NK-92 (cell line): ENCODE results near the gene ING2.

Experiments
- DNase-seq: peaks from one replicate; lab custom pipeline; 2025; ENCODE audit not compliant: unreplicated experiment; lab: John Stamatoyannopoulos, UW

Gene ING2

DNA sequence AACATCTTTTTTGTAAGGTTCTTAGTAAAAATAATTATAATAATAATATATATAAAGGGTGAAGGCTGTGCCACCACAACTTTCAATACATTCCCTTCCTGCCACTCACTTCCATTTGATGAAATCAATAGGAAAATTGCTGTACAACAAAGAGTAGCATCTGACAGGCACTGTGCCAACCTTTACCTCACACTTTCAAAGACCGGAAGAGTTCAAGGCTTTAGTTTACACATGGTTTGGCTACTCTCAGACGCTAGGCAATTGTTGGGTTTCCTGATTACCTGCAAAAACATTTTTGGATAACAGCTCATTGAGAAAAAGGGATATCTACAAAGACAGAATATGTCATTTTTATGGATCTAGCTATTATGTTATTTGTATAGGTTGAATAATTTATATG is 5.5 kb upstream of the ING2 start:
- no peak for DNase-seq

DNA sequence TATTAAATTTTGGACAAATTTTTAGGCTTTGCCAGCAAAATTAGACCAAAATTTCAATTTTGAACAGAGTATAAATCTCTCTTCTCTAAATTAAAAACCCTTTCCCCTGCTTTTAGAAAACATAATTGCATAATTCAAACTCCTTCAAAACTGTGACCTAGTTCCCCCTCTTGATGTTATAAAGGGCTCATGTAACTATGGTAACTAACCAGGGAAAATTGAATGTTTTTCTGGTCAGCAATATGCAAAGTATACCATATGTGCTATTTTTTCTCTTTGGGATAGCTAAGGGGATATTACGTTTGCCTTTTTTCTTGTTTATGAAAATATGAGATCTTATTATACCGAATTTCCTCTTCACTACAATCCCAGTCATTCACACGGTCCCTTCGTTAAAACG is 5.1 kb upstream of the ING2 start:
- DNase-seq: no peak

DNA sequence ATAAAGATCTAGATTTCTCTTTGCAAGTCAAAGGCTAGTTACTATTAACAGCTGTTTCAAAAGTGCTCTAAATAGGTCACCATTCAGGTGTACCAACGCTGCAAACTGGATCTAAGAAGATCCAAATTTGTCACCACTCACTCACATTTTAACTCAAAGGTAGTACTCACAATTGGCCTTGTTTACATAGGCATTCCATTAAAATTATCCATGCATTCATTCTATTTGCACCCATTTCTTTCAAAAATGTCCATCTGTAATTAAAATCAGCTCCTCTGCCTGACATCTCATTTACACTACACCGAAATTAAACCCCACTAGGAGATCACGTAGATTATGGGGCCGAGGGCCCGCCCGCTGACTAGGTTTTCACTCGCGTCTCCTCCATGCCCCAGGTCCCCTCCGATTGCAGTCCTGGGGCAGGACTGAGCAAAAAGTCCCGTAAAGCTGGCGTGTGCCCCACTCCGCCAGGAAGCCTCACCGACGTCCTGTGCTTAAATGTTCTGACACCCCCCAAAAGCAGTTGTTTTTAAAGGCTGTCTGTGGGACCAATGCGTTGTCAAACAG is 1.3 kb upstream of the ING2 start:
- DNase-seq: no peak

DNA sequence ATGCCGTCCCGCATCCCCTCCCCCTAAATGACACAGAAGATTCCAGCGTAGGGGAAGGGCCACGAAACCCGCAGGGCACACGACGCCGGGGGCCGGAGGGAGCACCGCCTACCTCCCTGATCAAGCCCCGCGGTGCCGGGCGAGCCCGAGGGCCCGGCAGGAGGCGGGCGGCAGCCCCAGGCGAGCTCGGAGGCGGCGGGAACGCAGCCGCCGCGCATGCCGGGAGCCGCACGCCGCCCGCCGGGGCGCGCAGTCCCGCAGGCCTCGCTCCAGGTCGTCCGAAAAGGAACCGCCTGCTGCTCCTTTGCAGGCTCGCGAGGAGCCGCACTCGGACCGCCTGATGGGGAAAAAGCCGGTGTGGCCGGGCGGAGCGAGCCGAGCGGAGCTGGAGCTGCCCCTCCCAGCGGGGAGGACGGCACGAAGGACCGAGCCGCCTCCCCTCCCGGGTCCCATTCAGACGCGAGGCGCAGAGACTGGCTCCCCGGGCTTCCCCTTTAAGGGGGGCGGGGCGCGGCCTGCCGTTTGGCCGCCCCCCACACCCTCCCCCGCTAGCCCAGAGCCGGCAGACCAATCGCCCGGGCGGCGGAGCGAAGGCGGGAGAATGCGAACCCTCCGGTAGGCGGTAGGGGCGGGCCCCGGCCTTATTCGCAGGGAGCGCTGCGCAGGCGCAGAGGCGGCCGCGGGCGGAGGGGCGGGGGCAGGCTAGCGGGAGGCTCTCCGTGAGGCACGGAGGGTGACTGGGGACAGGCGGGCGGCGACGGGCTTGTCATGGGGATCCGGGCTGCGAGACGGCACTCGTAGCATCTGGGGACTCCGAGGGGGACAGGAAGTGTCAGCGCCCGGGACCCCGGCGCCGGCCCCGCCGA is 561 bp upstream of the ING2 start:
- DNase-seq: peak; percentile 73

DNA sequence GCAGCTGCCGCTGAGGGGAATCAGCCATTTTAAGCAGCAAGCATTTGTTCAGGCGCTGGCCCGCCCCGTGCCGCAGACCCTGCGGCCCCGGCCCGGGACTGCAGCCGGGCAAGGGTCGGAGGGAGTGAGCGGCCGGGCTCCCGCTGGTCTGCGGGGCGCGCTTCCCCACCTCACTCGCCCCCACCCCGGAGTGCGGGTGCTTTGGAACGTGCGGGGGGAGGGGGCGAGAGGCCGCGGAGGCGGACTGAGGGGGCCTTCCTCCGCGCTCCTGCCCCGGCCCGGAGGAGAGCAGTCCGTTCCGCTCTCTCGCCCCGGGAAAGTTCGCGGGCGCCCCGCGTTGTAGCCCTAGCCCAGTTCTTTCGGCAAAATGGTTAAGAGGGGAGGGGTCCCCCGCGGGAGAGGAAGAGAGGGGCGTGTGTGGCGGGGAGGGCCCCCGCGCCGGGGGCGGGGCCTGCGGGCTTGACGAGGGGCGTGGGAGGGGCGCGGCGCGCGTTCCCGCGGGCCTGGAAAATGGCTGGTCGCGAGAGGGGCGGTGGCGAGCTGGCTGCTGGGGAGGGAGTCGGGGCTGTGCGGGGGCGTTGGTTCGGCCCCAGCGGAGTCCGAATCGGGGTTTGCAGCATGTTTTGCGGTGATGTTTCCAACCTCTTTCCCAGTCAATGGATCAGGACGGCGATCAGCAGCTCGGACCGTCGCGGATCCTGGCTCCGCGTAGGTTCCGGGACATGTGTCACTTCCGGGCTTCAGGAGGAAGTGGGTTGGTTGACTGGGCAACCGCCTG is 942 bp downstream of the ING2 start:
- peak; percentile 11 for DNase-seq

DNA sequence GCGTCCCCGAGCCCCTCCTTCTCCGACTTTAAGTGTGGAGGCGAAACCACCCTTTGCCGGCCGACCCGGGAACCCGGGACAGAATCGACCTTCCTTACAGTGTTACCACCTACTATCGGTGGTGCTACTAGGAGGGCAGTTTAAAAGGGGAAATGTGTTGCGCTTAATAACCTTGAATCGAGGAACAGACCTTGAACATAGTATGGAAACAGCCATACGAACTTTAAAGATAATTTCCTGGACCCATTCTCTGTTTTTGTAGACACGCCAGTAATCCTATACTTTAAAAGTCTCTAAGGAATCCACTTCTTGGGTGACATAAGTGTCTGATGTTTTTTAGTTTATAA is 1.5 kb downstream of the ING2 start:
- no peak for DNase-seq

DNA sequence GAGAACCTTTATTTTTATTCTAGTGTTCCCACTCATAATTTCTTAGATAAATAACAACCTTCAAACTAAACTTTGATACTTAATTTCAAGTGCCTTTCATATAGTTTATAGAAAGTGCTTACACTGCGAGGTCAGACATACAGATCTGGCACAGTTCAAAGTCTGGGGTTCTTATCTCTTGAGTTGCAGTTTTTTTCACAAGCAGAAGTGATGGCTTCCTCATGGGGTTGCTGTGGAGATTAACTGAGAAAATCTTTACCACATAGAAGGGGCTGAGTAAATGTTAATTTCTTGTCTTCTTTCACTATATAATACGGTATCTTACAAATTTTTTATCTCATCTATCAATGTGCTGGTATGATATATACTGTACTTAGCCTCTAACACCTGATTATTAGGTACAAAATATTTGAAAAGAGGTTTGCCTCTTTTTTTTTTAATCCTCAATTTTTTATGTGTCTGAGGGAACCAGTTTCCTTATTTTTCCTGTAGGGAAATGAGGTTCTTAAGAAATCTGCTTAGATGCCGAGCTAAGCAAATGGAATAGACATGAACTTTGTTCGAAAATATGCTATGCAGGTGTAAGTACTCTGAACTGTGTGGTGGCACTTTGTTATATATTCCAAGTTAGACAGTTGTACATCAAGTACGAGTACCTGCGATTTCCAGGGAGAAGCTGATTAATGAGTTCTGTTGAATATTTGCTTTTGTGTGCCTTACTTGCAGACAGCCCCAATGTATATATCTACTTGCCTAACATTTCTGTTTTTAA is 3.3 kb downstream of the ING2 start:
- DNase-seq: no peak

DNA sequence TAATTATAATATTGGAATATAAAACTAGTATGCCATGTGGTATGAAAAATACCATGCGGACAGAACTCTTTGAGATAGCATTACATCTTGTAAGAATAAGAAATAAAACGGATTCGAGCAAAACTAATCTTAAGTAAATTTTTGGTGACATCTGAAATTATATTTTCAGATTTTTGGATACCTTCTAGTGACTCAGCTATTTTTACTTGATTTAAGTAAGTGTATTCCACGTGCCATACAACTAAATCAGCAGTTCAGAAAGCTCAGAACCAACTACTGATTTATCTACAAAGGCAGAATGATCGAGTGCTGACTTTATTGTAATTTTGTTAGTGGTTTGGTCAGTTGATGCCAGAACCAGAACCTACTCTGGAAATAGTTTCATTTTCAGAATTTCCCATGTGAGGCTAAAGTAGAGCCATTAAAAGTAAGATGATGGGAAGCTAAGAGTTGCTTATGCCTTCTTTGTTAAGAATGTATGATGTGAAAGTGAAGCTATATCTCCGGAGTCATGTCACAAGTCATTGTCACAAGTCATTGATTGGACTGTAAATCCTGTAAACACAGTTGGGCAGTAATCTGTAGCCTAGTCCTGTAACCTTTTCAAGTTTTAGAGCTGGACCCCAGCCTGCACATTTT is 4.0 kb downstream of the ING2 start:
- DNase-seq: no peak

DNA sequence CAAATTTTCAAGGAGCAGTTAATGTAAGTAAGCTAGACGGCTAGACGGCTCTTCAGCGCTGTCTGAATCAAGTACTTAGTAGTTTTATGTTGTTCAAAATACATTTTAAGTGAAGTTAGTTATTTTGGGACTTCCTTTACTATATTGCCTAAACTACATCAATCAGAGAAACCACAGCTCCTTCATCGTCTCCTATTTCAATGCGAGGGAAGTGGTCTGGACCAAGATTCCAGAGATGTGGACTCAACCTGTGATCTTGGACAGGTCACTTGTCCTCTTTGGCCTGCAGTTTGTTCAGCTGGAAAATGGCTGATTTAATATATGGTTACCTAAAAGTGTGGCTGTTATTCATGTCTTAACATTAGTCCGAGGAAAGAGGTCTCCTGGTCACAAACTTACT is 10.6 kb downstream of the ING2 start:
- DNase-seq: no peak

DNA sequence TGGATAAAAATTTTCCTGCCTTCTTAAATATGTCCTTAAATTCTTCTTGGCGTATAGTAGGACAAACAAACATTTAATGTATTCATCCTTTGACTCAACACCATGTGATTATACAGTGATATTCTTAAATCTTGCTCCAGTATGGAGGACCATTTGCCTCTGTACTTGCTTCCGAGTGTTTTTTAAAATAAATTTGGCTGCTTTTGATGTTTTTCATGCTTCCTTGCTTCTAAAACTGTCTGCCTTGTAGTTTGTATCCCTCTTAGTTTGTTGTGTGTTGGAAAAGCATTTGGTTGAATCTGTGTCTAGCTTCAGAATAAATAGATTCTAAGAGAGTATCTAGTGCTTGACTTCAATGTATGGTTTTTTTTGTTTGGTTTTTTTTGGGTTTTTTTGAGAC is 12.3 kb downstream of the ING2 start:
- no peak for DNase-seq

DNA sequence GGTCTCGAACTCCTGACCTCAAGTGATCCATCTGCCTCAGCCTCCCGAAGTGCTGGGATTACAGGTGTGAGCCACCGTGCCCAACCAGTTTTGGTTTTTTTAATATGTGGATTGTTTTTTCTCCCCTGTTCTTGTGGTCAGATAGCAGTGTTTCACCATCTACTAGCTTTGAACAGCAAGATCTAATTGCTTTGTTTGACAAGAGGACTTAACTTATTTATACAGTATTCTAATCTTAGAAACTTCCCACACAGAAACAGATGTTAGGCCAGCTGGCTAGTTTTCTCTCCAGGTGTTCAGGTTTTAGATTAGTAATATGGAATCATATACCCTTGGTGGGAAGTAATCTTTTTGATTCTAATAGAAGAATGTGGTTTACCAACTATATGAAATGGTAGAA is 12.9 kb downstream of the ING2 start:
- DNase-seq: no peak

DNA sequence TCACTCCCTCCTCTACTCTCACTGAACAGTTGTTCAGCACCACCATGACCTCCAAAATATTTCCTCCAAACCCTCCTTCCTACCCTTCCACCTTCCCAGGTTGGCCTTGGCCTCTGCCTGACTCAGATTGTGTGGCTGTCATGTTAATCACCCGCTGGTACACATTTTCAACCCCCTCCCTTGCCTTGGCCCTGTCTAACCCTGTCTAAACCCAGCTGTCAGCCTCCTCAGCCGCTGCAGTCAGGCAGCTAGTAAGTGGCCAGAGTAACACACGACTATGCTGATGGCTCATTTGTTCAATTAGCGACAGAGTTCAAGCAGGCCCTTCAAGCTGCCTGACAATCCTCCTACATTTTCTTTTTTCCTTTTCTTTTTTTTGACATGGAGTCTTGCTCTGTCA is 18.0 kb downstream of the ING2 start:
- no peak for DNase-seq

DNA sequence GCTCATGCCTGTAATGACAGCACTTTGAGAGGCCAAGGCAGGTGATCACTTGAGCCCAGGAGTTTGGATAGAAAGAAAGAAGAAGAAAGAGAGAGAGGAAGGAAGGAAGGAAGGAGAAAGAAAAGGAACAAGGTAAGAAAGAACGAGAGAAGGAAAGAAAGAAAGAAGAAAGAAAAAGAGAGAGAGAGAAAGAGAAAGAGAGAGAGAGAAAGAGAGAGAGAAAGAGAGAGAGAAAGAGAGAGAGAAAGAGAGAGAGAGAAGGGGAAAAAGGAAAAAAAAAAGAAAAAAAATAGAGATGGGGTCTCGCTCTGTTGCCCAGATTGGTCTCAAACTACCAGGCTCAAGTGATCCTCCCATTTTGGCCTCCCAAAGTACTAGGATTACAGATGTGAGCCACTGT is 22.5 kb downstream of the ING2 start:
- DNase-seq: no peak

DNA sequence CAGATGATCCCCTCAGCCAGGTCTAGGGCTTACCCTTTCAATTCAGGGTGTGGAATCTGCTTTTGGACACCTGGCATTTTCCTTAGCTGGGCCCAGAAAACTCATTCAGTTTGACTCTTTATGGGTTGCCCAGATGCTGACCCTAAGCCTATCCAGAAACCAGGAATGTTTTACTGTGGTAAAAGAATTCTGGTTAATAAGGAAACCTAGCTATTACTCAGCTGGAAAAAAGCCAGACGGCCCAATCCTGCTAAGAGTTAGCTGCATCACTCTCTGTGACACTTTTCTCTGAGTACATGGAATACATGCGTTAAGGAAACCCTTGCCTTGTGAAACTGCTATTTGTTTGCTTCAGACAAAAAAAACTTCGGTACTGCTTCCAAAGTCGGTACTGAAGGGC is 28.0 kb downstream of the ING2 start:
- DNase-seq: no peak

DNA sequence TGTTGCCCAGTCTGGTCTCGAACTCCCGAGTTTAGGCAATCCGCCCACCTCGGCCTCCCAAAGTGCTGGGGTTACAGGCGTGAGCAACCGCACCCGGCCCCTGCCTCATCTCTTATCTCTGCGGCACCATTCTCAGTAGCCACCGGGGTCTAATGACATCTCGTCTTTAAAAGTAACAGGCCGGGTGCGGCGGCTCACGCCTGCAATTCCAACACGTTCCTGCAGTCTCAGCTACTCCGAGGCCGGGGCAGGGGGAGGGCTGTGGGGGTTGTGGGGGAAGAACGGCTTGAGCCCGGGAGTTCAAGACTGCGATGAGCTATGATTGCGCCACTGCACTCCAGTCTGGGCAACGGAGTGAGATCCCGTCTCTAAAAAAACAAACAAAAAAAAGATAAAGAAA is 28.8 kb downstream of the ING2 start:
- DNase-seq: no peak

DNA sequence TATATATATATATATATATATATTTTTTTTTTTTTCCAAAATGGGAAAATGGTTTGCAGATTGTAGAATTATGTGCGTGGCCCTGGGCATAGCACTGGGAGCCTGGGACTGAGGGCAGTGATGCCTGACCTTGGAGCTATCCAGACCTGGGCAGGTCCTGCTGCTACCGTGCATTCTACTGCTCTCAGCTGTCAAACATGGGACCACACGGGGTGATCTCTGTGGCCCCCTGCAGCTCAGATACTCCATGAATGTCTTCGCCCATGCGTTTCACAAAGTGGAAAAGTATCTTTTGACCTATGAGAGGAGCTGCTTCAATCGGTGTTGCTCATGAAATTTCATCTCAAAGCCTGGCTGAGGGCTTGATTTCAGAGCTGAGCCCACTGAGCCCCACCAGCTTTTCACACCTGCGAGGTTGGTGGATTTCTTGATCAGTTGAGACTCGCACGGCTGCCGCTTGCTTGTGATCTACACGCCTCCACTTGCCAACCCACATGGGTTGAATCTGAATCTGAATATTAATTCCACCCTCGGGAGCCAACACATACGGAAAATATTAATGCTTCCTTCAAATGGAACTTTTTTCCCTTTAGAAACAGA is 35.7 kb downstream of the ING2 start:
- no peak for DNase-seq

DNA sequence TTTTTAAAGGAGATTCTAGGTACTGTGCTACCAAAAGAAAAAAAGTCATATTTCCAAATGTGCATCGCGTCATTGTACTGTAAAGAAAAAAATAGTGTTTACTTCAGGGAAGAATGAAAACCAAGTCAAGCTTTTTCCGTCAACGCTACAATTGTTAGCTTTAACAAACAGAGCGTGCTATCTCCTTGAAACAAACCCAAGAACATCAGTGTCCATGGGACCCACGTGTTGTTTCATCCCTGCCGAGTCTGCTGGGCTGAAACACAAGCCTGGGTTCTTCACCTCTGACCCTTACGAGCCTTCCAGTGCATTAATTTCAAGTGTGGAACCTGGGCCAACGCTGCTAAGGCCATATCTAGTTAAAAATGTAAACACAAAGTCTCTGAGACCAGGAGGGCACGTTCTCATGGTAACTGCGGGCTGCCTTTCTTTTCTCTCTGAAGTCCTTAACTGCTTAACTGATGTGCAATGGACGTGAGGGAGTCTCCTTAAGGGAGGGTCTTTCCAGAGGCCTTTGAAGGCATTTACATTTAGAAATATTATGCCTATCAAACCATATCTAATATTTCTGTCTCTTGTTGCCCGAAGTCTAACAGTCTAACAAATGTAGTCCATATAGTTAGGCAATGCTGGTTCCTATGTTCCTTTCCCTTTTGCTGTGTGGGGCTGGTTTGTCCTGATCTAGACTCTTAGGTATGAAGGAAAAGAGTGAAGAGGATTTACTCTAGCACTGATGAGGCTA is 36.3 kb downstream of the ING2 start:
- no peak for DNase-seq

DNA sequence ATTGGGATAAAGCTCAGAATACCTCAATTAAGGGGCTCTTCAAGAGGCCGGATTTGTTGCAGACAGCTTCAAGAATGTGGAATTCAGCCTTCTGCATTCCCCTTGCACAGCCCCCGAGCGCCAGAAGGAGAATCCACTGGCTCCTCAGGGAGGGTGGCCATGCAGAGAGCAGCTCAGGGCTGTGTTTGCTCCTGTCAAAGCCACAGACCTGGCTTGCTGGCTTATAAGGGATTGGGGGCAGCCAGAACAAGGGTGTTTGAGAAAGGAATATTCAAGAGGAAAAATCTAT is 36.8 kb downstream of the ING2 start:
- DNase-seq: no peak

DNA sequence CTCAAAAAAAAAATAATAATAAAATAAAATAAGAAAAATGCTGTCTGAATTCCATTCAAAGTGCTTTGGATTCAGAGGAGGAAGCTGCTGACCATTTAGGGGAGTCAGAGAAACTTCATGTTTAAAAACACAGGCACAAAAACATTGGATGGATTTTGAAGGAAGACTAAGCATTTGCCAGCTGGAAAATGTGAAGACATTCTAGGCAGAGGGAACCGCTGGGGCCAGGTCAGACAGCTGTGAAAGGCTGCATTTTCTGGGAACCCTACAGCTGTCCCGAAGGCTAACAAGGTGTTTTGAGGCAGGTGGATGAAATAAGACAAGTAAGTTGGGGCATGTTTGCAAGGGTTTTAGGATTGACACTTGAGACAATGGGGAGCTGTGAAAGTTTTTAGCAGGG is 38.6 kb downstream of the ING2 start:
- no peak for DNase-seq

DNA sequence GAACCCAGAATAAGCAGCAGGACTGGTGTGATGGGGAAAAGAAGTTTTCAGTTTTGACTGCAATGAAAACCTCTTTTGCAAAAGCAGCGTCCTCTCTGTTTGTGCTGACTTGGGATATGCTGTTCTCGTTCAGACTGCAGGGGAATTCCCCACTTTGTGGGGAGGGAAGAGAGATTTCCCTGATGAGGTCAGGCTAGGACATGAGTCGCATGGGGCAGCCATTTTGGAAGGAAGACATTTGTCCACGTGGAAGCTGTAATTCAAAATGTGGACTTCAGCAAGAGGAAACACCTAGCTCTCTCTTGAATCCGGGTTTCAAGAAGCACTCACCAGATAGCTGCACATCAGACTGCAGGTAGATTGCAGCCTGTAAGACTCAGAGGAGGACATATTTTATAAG is 39.3 kb downstream of the ING2 start:
- DNase-seq: no peak
